ENCODE results near the gene SLC31A1. TPM values are rescaled to one million over a fixed set of nuclear protein-coding genes. Genes with fewer than 3 reads are reported as not detected.
A peak's percentile ranks its signal among the peaks of the same experiment; 100 is the strongest.

Gene SLC31A1
- total and polyA plus RNA-seq, 2 experiments from 2014 or later, result 15.0 to 32.1 TPM

- TF ChIP-seq ETS1 (IDR thresholded peaks at IDR 0.05) (no peak), REST (IDR thresholded peaks at IDR 0.05; ENCODE audit: unreplicated experiment) (no peak), EZH2phosphoT487 (IDR thresholded peaks at IDR 0.05; ENCODE audit: unreplicated experiment) (no peak), JUNB (IDR thresholded peaks at IDR 0.05; ENCODE audit: unreplicated experiment) (no peak), STAT1 (IDR thresholded peaks at IDR 0.05; ENCODE audit: unreplicated experiment) (no peak), CREB1 (CRISPR knock-in tag; IDR thresholded peaks at IDR 0.05; ENCODE audit: low read depth) (no peak), POLR2AphosphoS5 (IDR thresholded peaks at IDR 0.05; ENCODE audit: low read depth) (no peak), EZH2 (IDR thresholded peaks at IDR 0.05; ENCODE audit: low read depth, unreplicated experiment) (no peak), NANOG (IDR thresholded peaks at IDR 0.05; ENCODE audit: borderline replicate concordance) (no peak), ZNF331 (CRISPR knock-in tag; IDR thresholded peaks at IDR 0.05; ENCODE audit: low read depth) (no peak)
Measured at GRCh38 chr9:113298311-113298710, 77.0 kb downstream of the SLC31A1 start (continued).

GRCh38 chr9:113298924-113299770 lies 77.8 kb downstream of the SLC31A1 start:
- ATAC-seq (peak; percentile 29), DNase-seq (ENCODE audit: low spot score) (no peak)
- H3K36me3 Mint-ChIP-seq (ENCODE audit: low read depth), result no peaks in the 10 kb centered on the region; the same call in 2 of the 3 replicates
- Histone ChIP-seq H2AFZ (peak overlapping the region; percentile 59; the same call in 1 of the 2 replicates), H3K79me2 (replicated peaks; ENCODE audit: insufficient read depth) (no peaks in the 10 kb centered on the region), H3K27me3 (ENCODE audit: insufficient read depth) (no peaks in the 10 kb centered on the region), H3K4me1 (ENCODE audit: insufficient read depth) (no peaks in the 10 kb centered on the region), H3K4me3 (no peak overlapping the region), H3K36me3 (ENCODE audit: insufficient read depth) (no peaks in the 10 kb centered on the region), H3F3A (replicated peaks; ENCODE audit: low read depth) (no peaks in the 10 kb centered on the region), H4K20me1 (replicated peaks; ENCODE audit: insufficient read depth) (no peaks in the 10 kb centered on the region), H3K4me2 (no peak overlapping the region), H3K27ac (ENCODE audit: low read depth) (no peak overlapping the region), H3K9me2 (ENCODE audit: insufficient read depth) (no peaks in the 10 kb centered on the region)
- no peak overlapping the region for H3K4me3 Mint-ChIP-seq
- peaks cover 7% of the 10 kb centered on the region; the same call in 2 of the 3 replicates for H3K4me1 Mint-ChIP-seq
- no peaks in the 10 kb centered on the region for H3K9me3 Mint-ChIP-seq
- H3K27me3 Mint-ChIP-seq (ENCODE audit: insufficient read depth, low read depth, poor library complexity), result peaks cover 7% of the 10 kb centered on the region
- no peak overlapping the region for H3K27ac Mint-ChIP-seq
- TF ChIP-seq STAT1 (IDR thresholded peaks at IDR 0.05; ENCODE audit: unreplicated experiment) (no peak), NANOG (IDR thresholded peaks at IDR 0.05; ENCODE audit: borderline replicate concordance) (no peak)

Measured in GM23338 (cell line).